OCI-LY3 (cell line): ENCODE results near the gene ACSF3.

Experiments
- H2AFZ ChIP-seq: fragments of 200-600, 300-600 bp; shearing (Covaris generic); 2 replicates; pipeline ENCODE4 v1.6.0; 2014; ENCODE audit warnings: antibody characterized with exemption, low read depth, low read length
- H3K27ac ChIP-seq: fragments of 200-600, 300-600 bp; sonication (generic); 2 replicates; pipeline ENCODE4 v1.5.1; 2014; ENCODE audit warnings: mild to moderate bottlenecking, low read length, moderate library complexity, mixed read lengths
- H3K27me3 ChIP-seq: fragments of 200-600, 300-600 bp; sonication (generic); 2 replicates; pipeline ENCODE4 v1.6.1; 2014; ENCODE audit warnings: low read depth, low read length, mixed read lengths
- H3K36me3 ChIP-seq: fragments of 200-600, 300-600 bp; sonication (generic); replicated peaks from 2 replicates; pipeline ENCODE3; 2014; ENCODE audit warnings: low read depth, low read length, mixed read lengths
- H3K4me1 ChIP-seq: fragments of 300-600, 200-600 bp; sonication (generic); 2 replicates; pipeline ENCODE4 v1.6.1; 2014; ENCODE audit warnings: low read length, mixed read lengths
- H3K4me2 ChIP-seq: fragments of 200-600, 300-600 bp; sonication (generic); 2 replicates; pipeline ENCODE4 v1.6.1; 2014; ENCODE audit warnings: low read length, mixed read lengths
- H3K4me3 ChIP-seq: fragments of 300-600, 200-600 bp; sonication (generic); 2 replicates; pipeline ENCODE4 v1.5.1; 2014; ENCODE audit warnings: antibody characterized with exemption, mild to moderate bottlenecking, low read length, moderate library complexity
- H3K79me2 ChIP-seq: fragments of 300-600, 200-600 bp; shearing (Covaris generic); 2 replicates; pipeline ENCODE4 v1.6.1; 2014; ENCODE audit warnings: mild to moderate bottlenecking, low read length, mixed read lengths
- H3K9ac ChIP-seq: fragments of 300-600, 200-600 bp; shearing (Covaris generic); 2 replicates; pipeline ENCODE4 v1.6.0; 2014; ENCODE audit warnings: mild to moderate bottlenecking, low read length, moderate library complexity
- H3K9me3 ChIP-seq: fragments of 200-600, 300-600 bp; shearing (Covaris generic); 2 replicates; pipeline ENCODE4 v1.6.1; 2014; ENCODE audit warnings: low read length, mixed read lengths; ENCODE audit not compliant: insufficient read depth
- H4K20me1 ChIP-seq: fragments of 200-600, 300-600 bp; sonication (generic); 2 replicates; pipeline ENCODE4 v1.6.1; 2016; ENCODE audit warnings: low read length, mixed read lengths; ENCODE audit not compliant: insufficient read depth
- EZH2phosphoT487 ChIP-seq: fragments of 200-600 bp; shearing (Covaris generic); IDR thresholded peaks from 2 replicates; pipeline ENCODE4 v1.6.1; 2018; ENCODE audit warnings: antibody characterized with exemption, mixed run types, low read depth
- TF ChIP-seq, protein P1 (sequence below): fragments of 200-600, 300-600 bp; sonication (generic); IDR thresholded peaks from 2 replicates; pipeline ENCODE4 v1.5.1; 2014; ENCODE audit warnings: antibody characterized with exemption, low read length, low read depth

Gene ACSF3

DNA sequence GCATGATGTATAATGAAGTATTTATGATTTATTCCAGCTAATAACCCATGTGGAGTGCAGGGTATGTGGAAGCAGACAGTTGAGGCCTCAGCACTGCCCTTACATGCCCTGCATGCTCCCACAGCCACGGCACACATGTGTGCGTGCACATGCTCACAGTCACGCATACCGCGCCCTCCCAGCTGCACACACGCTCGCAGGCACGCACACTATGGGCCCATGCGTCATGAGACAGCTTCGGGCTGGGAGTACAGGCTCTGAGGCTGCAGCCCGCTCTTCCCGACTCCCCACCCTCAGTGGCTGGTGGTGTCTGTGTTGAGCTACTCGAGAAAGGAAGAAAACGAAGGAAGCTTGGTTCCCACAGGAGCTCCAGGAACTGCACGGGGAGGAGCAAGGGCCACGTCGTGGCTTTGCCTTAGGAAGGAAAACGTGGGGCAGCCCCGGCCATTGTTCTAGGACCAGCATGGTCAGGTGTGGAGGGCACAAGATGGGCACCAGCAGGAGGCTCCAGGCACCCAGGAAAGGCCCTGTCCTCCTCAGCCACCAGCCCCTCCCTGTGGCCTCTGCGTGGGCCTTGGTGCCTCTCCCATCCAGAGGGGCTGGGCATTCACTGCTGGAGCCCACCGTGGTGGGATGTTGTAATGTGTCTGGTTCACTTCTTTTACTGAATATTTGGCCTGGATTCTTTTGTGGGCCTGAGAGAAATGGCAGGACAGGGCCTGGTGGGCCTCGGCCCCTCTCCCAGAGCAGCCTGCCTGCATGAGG, 50.4 kb downstream of the ACSF3 start:
- 0 out of 2 replicates have a peak, but pooled peaks cover 4% of the 10 kb centered on the region for H3K9me3 ChIP-seq
- no peak overlapping the region for H2AFZ ChIP-seq
- no peak for TF ChIP-seq EZH2phosphoT487
- TF ChIP-seq, protein P1, sequence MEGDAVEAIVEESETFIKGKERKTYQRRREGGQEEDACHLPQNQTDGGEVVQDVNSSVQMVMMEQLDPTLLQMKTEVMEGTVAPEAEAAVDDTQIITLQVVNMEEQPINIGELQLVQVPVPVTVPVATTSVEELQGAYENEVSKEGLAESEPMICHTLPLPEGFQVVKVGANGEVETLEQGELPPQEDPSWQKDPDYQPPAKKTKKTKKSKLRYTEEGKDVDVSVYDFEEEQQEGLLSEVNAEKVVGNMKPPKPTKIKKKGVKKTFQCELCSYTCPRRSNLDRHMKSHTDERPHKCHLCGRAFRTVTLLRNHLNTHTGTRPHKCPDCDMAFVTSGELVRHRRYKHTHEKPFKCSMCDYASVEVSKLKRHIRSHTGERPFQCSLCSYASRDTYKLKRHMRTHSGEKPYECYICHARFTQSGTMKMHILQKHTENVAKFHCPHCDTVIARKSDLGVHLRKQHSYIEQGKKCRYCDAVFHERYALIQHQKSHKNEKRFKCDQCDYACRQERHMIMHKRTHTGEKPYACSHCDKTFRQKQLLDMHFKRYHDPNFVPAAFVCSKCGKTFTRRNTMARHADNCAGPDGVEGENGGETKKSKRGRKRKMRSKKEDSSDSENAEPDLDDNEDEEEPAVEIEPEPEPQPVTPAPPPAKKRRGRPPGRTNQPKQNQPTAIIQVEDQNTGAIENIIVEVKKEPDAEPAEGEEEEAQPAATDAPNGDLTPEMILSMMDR, result no peak
- H3K4me1 ChIP-seq, result no peaks in the 10 kb centered on the region
- H3K27ac ChIP-seq, result no peak overlapping the region
- H3K4me3 ChIP-seq, result no peak overlapping the region
- no peak overlapping the region for H3K4me2 ChIP-seq
- peaks cover 58% of the 10 kb centered on the region for H3K36me3 ChIP-seq
- no peaks in the 10 kb centered on the region for H4K20me1 ChIP-seq
- H3K27me3 ChIP-seq, result no peaks in the 10 kb centered on the region
- H3K9ac ChIP-seq, result no peak overlapping the region
- H3K79me2 ChIP-seq, result no peaks in the 10 kb centered on the region

DNA sequence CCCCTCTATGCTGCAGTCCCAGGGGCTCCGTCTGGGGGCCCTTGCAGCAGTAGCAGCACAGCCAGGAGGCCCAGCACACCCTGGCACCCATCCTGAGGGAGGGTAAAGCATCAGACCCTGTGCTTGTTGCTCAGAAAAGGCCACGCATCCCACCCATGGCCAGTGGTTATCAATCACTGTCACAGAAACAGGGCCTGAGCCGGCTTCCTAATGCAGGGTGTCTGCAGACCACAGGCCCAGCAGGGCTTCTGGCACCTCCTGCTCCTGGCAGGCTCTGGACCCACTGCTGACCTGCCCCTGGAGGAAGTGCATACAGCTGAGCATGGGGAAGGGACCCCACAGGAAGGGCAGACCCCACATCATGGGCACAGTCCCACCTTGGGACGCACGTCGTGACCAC, 51.0 kb downstream of the ACSF3 start:
- H3K79me2 ChIP-seq, result no peaks in the 10 kb centered on the region
- H3K27ac ChIP-seq, result no peak overlapping the region
- H3K4me1 ChIP-seq, result no peaks in the 10 kb centered on the region
- H3K27me3 ChIP-seq, result no peaks in the 10 kb centered on the region
- H3K9ac ChIP-seq, result no peak overlapping the region
- peaks cover 8% of the 10 kb centered on the region; the same call in 1 of the 2 replicates for H3K9me3 ChIP-seq
- peaks cover 64% of the 10 kb centered on the region for H3K36me3 ChIP-seq
- H3K4me2 ChIP-seq, result no peak overlapping the region
- no peak overlapping the region for H2AFZ ChIP-seq
- H4K20me1 ChIP-seq, result no peaks in the 10 kb centered on the region
- no peak overlapping the region for H3K4me3 ChIP-seq
- TF ChIP-seq, protein P1, result no peak
- no peak for TF ChIP-seq EZH2phosphoT487

DNA sequence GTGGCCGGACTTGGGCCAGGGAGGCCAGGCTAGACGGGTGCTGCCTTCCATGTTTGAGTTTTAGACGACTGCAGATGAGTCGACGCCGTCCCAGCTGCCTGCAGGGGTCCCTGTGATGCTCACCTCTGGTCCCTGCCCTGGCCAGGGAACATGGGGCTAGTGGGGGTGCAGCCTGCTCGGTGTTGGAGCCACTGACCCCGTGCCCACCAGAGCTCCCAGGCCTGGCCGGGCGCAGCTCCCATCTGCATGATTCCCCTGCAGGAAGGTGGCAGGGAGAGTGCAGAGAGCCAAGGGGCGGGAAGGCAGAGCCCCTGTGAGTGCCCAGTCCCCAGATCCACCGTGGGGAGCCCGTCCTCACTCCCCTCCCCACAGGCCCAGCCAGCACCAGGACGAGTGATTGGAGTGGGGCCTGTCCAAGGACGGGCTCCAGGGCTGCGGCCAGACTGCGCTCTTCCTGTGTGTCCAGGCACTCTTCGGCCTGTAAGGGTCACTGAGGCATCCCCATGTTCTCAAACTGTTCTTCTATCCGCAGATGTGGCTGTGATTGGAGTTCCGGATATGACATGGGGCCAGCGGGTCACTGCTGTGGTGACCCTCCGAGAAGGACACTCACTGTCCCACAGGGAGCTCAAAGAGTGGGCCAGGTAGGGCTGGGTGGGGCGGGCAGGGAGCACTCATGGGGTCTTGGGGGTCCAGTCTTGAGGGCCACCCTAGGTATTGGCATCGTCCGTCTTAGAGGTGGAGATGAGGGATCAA, 51.9 kb downstream of the ACSF3 start:
- Histone ChIP-seq H3K79me2 (no peaks in the 10 kb centered on the region), H3K36me3 (peaks cover 67% of the 10 kb centered on the region), H3K4me1 (no peaks in the 10 kb centered on the region), H3K4me2 (no peak overlapping the region), H3K4me3 (no peak overlapping the region), H3K27ac (no peak overlapping the region), H3K9ac (no peak overlapping the region), H2AFZ (no peak overlapping the region), H4K20me1 (no peaks in the 10 kb centered on the region), H3K27me3 (no peaks in the 10 kb centered on the region), H3K9me3 (peaks cover 8% of the 10 kb centered on the region; the same call in 1 of the 2 replicates)
- TF ChIP-seq, protein P1, result no peak
